Mucosa of stomach (tissue), 1 donor: Measurements from ENCODE around the gene FASLG.

ENCODE experiments used
- H3K27me3 ChIP-seq: one replicate; pipeline ENCODE4 v1.7.0; 2013; ENCODE audit warnings: mild to moderate bottlenecking, low read length; ENCODE audit not compliant: control insufficient read depth, insufficient read depth
- H3K36me3 ChIP-seq: one replicate; pipeline ENCODE4 v1.7.0; 2013; ENCODE audit warnings: low read length; ENCODE audit not compliant: control insufficient read depth, insufficient read depth
- H3K4me1 ChIP-seq: one replicate; pipeline ENCODE4 v1.7.0; 2013; ENCODE audit warnings: mild to moderate bottlenecking, low read length; ENCODE audit not compliant: control insufficient read depth, insufficient read depth
- H3K4me3 ChIP-seq: one replicate; pipeline ENCODE4 v1.7.0; 2013; ENCODE audit warnings: low read length
- H3K9ac ChIP-seq: one replicate; pipeline ENCODE4 v1.7.0; 2013; ENCODE audit warnings: mild to moderate bottlenecking, low read length, moderate library complexity
- H3K9me3 ChIP-seq: one replicate; pipeline ENCODE4 v1.7.0; 2013; ENCODE audit warnings: mild to moderate bottlenecking, low read length, moderate library complexity; ENCODE audit not compliant: control insufficient read depth
- donor health status: Pancreatic carcinoma.

Gene FASLG

DNA sequence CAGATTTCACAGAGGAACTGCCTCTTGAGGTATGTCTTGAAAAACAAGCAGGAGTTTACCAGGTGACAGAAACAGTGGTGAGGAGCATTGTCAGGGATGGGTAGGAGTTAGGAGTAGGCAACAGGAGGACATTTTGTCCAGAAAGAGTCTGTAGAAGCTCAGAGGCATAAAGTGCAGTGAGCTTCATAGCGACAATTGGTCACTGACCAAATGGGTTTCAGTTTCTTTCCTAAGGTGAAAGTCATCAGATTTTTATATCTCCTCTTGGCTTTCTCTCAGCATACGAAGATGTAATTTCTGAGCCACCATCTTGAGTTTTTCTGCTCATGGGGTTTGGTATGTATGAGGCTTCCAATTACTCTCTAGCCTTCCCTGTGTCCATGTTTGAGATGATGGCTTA, 29.3 kb upstream of the FASLG start:
- Histone ChIP-seq H3K36me3 (no peaks in the 10 kb centered on the region), H3K4me3 (no peak overlapping the region), H3K9me3 (no peaks in the 10 kb centered on the region), H3K4me1 (no peaks in the 10 kb centered on the region), H3K27me3 (no peaks in the 10 kb centered on the region), H3K9ac (no peak overlapping the region)

DNA sequence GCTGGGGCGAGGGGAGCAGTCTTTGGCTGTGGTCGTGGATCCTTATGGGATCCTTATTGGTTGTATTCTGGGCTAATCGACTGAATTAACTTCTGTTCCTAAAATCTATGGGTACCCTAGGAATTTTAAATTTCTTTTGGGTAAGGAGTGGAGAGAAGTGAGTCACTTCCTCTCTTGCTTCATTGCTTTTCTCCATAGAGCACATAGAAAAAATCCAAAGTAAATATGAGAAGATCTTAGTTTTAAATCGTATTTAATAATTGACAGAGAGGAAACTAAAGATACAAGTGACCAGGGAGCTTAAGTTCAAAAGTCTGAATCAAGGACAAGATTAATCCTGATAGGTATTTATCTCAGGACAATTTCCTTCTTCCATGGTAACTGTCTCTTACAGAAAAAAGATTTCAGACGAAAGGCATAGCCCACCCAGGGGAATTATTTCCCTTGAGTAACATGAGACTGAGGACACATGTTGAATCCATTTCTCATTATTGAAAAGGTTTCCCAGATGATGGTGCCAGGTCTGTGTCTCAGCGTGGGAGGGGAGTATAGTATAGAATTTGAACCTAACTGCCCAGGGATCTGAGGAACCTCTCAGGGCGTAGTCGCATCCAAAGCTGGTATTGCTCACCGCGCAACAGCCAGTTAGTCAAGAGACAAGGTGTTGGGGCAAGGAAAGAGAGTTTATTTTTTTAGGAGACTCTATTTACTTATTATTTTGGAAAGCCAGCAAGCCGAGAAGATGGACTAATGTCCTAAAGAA, 28.7 kb upstream of the FASLG start:
- Histone ChIP-seq H3K4me3 (no peak overlapping the region), H3K27me3 (no peaks in the 10 kb centered on the region), H3K4me1 (no peaks in the 10 kb centered on the region), H3K36me3 (no peaks in the 10 kb centered on the region), H3K9ac (no peak overlapping the region), H3K9me3 (no peaks in the 10 kb centered on the region)

DNA sequence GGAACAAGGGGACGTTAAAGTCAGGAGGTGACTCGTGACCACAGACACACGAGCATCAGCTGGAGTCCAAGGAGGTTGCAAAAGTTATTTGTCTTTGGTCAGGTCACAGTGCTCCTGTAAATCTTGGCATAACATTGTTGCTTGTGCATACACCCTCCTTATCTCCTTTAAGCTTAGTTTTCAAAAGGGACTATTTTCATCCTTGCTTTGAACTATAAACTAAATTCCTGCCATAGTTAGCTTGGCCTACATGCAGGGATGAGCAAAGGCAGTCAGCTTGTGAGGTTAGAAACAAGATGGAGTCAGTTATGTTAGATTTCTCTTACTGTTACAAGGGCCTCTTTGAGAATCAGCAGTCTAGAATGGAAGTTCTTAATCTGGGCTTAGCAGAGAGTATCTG, 28.0 kb upstream of the FASLG start:
- H3K4me1 ChIP-seq: no peaks in the 10 kb centered on the region
- H3K27me3 ChIP-seq: no peaks in the 10 kb centered on the region
- H3K36me3 ChIP-seq: no peaks in the 10 kb centered on the region
- no peaks in the 10 kb centered on the region for H3K9me3 ChIP-seq
- H3K4me3 ChIP-seq: no peak overlapping the region
- H3K9ac ChIP-seq: no peak overlapping the region

DNA sequence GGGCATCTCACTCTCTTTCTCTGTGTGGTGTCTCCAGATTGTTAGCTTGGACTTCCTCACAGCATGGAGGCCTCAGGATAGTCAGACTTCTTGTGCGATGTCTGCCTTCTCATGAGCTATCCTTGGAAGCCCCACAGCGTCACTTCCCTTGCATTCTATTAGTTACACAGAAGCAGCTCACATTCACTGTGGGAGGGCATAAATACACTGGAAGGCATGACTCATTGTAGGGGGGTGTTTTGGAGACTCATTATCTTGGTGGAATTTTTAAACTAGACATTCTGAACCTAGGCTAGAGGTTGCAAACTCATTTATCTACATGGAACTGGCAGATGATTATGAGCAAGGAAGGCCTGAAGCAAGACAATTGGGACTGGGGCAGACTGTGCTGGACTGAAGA, 21.4 kb upstream of the FASLG start:
- no peaks in the 10 kb centered on the region for H3K27me3 ChIP-seq
- H3K9ac ChIP-seq: no peak overlapping the region
- no peak overlapping the region for H3K4me3 ChIP-seq
- no peaks in the 10 kb centered on the region for H3K4me1 ChIP-seq
- H3K36me3 ChIP-seq: no peaks in the 10 kb centered on the region
- H3K9me3 ChIP-seq: no peaks in the 10 kb centered on the region

DNA sequence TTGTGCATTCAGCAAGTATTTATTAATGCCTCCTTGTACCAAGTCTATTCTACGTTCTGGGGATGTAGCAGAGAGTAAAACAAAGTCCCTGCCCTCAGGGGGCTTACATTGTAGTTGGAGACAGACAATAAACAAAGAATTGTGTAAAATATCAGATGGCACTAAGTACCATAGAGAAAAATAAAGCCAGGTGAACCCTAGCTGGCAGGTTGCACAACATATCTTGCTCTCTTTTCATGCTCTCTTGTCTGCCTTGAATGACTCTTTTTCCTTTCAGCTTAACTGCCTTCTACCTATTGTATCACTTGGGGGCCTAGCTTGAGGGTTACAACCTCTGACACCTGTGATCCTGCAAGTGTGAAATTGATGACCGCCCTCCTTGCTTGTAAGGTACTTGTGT, 20.7 kb upstream of the FASLG start:
- Histone ChIP-seq H3K27me3 (no peaks in the 10 kb centered on the region), H3K9me3 (no peaks in the 10 kb centered on the region), H3K4me3 (no peak overlapping the region), H3K36me3 (no peaks in the 10 kb centered on the region), H3K9ac (no peak overlapping the region), H3K4me1 (no peaks in the 10 kb centered on the region)

DNA sequence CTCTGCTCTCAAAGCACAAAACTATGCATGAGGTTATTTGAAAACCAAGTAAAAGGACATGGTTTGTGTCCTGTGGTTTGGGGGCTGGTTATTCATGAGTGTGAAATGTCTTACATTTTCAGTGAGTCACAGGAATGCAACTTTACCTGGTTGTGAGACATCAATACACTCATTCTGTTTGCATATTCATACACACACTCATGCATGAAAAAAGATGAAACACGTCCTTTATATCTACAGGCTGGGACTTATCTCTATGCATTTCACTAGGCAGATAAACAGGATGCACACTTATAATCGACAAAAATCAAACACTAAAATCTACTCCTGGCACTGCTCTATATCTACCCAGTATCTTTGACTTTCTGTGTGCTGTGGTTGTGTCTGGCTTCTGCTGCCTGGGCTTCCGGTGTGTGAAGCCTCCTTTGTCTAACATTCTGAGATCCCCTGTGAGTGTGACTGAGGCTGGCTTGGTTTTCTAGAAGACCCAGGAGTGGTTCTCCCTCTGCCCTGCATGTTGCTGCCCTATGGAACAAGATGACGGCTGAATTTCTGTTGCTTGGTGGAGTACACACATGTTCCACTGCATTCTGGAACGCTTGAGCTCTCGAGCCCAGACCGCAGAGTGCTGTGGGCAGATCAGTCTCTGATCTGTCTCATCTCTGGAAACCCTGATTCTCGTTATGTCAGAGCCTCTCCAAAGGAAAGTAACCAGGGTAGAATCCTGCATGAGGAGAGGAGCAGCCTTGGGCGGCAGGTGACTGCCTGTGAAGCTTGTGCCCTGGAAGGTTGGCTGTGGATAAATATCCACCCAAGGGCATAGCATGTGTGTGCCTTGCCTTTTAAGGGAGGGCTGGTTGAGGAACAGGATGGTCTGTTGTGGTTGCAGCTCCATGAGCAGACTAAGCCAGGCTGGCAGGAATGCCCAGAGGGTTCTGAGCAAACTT, 19.7 kb upstream of the FASLG start:
- Histone ChIP-seq H3K9me3 (no peaks in the 10 kb centered on the region), H3K4me1 (no peaks in the 10 kb centered on the region), H3K9ac (no peak overlapping the region), H3K27me3 (no peaks in the 10 kb centered on the region), H3K4me3 (no peak overlapping the region), H3K36me3 (no peaks in the 10 kb centered on the region)

DNA sequence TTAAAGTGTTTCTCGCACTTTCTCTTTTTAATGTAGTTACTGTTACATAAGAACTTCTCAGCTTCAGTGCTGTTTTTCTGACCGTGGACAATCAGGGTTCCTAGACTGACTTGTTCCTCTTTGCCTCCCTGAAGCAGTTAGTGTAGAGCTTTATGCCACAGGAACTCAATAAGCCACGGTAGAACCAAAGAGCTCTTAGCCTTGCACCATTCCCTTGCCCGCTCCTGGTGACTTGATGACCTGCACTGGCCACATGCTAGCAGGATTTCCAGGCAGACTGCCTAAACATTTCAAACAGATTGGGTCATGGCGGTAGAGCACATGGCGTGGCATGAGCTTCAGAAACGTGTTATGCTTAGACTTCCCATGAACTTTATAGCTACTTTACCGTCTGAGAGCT, 18.8 kb upstream of the FASLG start:
- H3K4me3 ChIP-seq: no peak overlapping the region
- no peaks in the 10 kb centered on the region for H3K27me3 ChIP-seq
- no peaks in the 10 kb centered on the region for H3K4me1 ChIP-seq
- no peaks in the 10 kb centered on the region for H3K36me3 ChIP-seq
- no peaks in the 10 kb centered on the region for H3K9me3 ChIP-seq
- H3K9ac ChIP-seq: no peak overlapping the region

DNA sequence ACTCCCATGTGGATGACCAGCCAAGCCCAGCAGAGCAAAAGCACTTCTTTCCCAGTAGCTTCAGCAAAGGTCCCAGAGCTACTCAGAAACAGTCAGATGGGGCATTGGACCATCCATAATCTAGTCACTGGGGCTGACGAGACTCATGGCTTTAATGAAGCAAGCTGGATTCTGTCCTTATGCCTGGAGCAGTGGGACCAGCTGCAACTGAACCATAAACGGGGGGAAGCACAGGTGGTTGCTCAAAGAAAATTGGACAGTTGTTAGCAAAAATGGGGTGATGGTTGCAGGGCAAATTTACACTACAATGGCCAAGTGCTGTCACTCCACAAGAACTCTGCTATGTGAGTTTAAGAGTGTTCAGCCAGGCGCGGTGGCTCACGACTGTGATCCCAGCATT, 17.4 kb upstream of the FASLG start:
- Histone ChIP-seq H3K27me3 (no peaks in the 10 kb centered on the region), H3K9ac (no peak overlapping the region), H3K4me1 (no peaks in the 10 kb centered on the region), H3K4me3 (no peak overlapping the region), H3K36me3 (no peaks in the 10 kb centered on the region), H3K9me3 (no peaks in the 10 kb centered on the region)

DNA sequence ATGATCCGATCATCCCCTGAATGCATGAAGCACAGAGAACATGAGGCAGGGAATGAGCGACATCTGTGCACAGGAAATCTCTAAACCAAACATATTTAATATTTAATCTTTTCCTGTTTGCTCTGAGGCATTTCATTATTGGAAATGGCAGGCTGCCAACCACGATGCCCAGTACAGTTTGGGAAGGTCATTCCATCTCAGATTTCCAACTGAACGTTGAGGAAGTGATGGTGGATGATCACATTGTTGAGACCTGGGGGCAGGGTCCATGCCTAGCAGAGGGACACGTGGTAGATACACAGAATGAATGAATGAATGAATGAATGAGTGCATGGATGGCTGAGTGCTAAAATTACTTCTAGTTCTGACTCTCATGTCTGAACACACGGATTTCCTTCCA, 15.9 kb upstream of the FASLG start:
- no peaks in the 10 kb centered on the region for H3K36me3 ChIP-seq
- no peaks in the 10 kb centered on the region for H3K27me3 ChIP-seq
- H3K9me3 ChIP-seq: no peaks in the 10 kb centered on the region
- no peaks in the 10 kb centered on the region for H3K4me1 ChIP-seq
- no peak overlapping the region for H3K9ac ChIP-seq
- H3K4me3 ChIP-seq: no peak overlapping the region

DNA sequence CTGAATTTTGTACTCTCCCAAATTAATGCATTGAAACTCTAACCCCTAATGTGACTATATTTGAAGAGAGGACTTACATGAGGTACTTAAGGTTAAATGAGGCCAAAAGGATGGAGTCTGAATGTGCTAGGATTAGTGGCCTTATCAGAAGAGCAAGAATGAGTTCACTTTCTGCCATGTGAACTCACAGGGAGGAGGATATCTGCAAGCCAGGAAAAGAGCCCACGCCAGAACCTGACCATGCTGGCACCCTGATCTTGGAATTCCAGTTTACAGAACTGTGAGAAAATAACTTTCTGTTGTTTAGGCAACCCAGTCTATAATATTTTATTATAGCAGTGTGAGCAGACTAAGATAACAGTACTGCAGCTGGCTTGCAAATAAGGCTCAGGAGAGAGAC, 12.2 kb upstream of the FASLG start:
- no peaks in the 10 kb centered on the region for H3K27me3 ChIP-seq
- H3K36me3 ChIP-seq: no peaks in the 10 kb centered on the region
- no peak overlapping the region for H3K9ac ChIP-seq
- no peaks in the 10 kb centered on the region for H3K9me3 ChIP-seq
- H3K4me1 ChIP-seq: no peaks in the 10 kb centered on the region
- no peak overlapping the region for H3K4me3 ChIP-seq

DNA sequence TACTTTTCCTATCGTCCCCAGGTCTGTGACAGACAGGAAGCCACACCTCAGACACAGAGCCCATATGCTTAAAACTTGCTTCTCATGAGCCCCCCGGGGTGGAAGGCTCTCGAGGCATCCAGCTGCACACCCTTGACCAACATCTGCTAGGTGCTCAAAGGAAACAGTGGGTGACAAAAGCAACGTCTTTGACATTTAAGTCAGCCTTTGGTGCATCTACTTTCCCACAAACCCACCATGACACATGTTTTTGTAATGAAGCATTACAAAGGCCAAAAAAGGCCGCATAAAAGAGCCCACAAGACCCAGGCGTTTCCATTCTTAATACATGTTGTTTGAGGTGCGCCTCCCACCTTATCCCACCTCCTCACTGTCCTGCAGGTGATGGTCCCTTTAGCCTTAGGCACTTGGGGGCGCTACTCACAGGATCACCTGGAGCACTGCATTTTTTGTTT, 11.8 kb upstream of the FASLG start:
- H3K4me3 ChIP-seq: no peak overlapping the region

DNA sequence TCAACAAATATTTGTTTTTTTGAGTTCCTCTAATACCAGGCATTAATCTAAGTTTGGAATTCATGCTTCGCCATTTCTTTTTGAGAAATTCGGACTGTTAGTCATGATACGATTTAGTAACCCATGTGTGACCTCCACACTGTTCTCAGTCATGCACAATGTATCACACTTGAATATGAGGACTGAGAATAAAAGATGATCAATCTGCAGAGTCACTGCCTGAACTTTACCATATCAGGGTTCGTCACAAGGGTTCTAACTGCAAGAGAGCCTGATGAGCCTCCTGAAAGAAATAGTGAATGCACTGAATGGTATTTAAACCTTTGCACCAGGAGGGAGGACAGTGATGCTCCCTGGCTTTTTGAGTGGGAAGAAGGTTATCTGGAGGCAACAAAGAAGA, 10.9 kb upstream of the FASLG start:
- H3K36me3 ChIP-seq: no peaks in the 10 kb centered on the region
- H3K4me1 ChIP-seq: no peaks in the 10 kb centered on the region

More for the DNA sequence above, 11.8 kb upstream of the FASLG start:
- no peaks in the 10 kb centered on the region for H3K4me1 ChIP-seq
- H3K27me3 ChIP-seq: no peaks in the 10 kb centered on the region
- no peaks in the 10 kb centered on the region for H3K36me3 ChIP-seq
- H3K9ac ChIP-seq: no peak overlapping the region
- H3K9me3 ChIP-seq: no peaks in the 10 kb centered on the region

More for the DNA sequence above, 10.9 kb upstream of the FASLG start:
- Histone ChIP-seq H3K9ac (no peak overlapping the region), H3K27me3 (no peaks in the 10 kb centered on the region), H3K4me3 (no peak overlapping the region), H3K9me3 (no peaks in the 10 kb centered on the region)
